Measurements from ENCODE around the gene OR52B6. TPM values are rescaled to one million over a fixed set of nuclear protein-coding genes. Genes with fewer than 3 reads are reported as not detected.

OR52B6 gene
- polyA plus RNA-seq, 1 donor from 2014 or later = not detected

GRCh38 chr11:5556596-5557188 lies 24.0 kb upstream of the OR52B6 start:
- H3K27me3 ChIP-seq (ENCODE audit: insufficient read depth, low read depth, low read length) = no peaks in the 10 kb centered on the region
- H3K4me3 ChIP-seq (ENCODE audit: low read length) = no peak overlapping the region
- H3K9me3 ChIP-seq (ENCODE audit: low read length) = no peaks in the 10 kb centered on the region
- no peaks in the 10 kb centered on the region for H3K79me2 ChIP-seq (replicated peaks; ENCODE audit: insufficient read depth, low read length)
- no peaks in the 10 kb centered on the region for H3K9me2 ChIP-seq (ENCODE audit: insufficient read depth, low read length)
- H4K20me1 ChIP-seq (ENCODE audit: insufficient read depth) = no peaks in the 10 kb centered on the region
- no peak overlapping the region for H2AFZ ChIP-seq (ENCODE audit: low read depth, low read length)
- no peaks in the 10 kb centered on the region for H3K36me3 ChIP-seq (ENCODE audit: insufficient read depth, low read length)
- H3K27ac ChIP-seq (ENCODE audit: low read length) = no peak overlapping the region
- H3K4me2 ChIP-seq (ENCODE audit: low read length) = no peak overlapping the region
- no peaks in the 10 kb centered on the region for H3F3A ChIP-seq (ENCODE audit: insufficient read depth, low read length, poor library complexity, severe bottlenecking)
- H3K9ac ChIP-seq (ENCODE audit: low read length) = no peak overlapping the region
- TF ChIP-seq EZH2 (IDR thresholded peaks at IDR 0.05; ENCODE audit: borderline replicate concordance, insufficient read depth, low read length, poor library complexity, severe bottlenecking) (no peak), MXI1 (conservative IDR thresholded peaks at IDR 0.05; ENCODE audit: poor library complexity, severe bottlenecking) (no peak), POLR2AphosphoS5 (IDR thresholded peaks at IDR 0.05) (no peak)

GRCh38 chr11:5557751-5558150 lies 22.9 kb upstream of the OR52B6 start:
- H3K4me3 ChIP-seq (ENCODE audit: low read length) = no peak overlapping the region
- H3K27me3 ChIP-seq (ENCODE audit: insufficient read depth, low read depth, low read length) = no peaks in the 10 kb centered on the region
- no peak overlapping the region for H3K9ac ChIP-seq (ENCODE audit: low read length)
- no peaks in the 10 kb centered on the region for H3K36me3 ChIP-seq (ENCODE audit: insufficient read depth, low read length)
- no peaks in the 10 kb centered on the region for H3F3A ChIP-seq (ENCODE audit: insufficient read depth, low read length, poor library complexity, severe bottlenecking)
- no peaks in the 10 kb centered on the region for H3K79me2 ChIP-seq (replicated peaks; ENCODE audit: insufficient read depth, low read length)
- no peak overlapping the region for H3K4me2 ChIP-seq (ENCODE audit: low read length)
- H3K27ac ChIP-seq (ENCODE audit: low read length) = no peak overlapping the region
- no peaks in the 10 kb centered on the region for H3K9me2 ChIP-seq (ENCODE audit: insufficient read depth, low read length)
- H3K9me3 ChIP-seq (ENCODE audit: low read length) = no peaks in the 10 kb centered on the region
- no peak overlapping the region for H2AFZ ChIP-seq (ENCODE audit: low read depth, low read length)
- no peaks in the 10 kb centered on the region for H4K20me1 ChIP-seq (ENCODE audit: insufficient read depth)
- TF ChIP-seq EZH2 (IDR thresholded peaks at IDR 0.05; ENCODE audit: borderline replicate concordance, insufficient read depth, low read length, poor library complexity, severe bottlenecking) = no peak
- TF ChIP-seq, protein P1, sequence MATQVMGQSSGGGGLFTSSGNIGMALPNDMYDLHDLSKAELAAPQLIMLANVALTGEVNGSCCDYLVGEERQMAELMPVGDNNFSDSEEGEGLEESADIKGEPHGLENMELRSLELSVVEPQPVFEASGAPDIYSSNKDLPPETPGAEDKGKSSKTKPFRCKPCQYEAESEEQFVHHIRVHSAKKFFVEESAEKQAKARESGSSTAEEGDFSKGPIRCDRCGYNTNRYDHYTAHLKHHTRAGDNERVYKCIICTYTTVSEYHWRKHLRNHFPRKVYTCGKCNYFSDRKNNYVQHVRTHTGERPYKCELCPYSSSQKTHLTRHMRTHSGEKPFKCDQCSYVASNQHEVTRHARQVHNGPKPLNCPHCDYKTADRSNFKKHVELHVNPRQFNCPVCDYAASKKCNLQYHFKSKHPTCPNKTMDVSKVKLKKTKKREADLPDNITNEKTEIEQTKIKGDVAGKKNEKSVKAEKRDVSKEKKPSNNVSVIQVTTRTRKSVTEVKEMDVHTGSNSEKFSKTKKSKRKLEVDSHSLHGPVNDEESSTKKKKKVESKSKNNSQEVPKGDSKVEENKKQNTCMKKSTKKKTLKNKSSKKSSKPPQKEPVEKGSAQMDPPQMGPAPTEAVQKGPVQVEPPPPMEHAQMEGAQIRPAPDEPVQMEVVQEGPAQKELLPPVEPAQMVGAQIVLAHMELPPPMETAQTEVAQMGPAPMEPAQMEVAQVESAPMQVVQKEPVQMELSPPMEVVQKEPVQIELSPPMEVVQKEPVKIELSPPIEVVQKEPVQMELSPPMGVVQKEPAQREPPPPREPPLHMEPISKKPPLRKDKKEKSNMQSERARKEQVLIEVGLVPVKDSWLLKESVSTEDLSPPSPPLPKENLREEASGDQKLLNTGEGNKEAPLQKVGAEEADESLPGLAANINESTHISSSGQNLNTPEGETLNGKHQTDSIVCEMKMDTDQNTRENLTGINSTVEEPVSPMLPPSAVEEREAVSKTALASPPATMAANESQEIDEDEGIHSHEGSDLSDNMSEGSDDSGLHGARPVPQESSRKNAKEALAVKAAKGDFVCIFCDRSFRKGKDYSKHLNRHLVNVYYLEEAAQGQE (IDR thresholded peaks at IDR 0.05; ENCODE audit: borderline replicate concordance) = no peak
- no peak for TF ChIP-seq EP300 (conservative IDR thresholded peaks at IDR 0.05; ENCODE audit: poor library complexity, severe bottlenecking)
- no peak for TF ChIP-seq SMC3 (conservative IDR thresholded peaks at IDR 0.05; ENCODE audit: poor library complexity)
- TF ChIP-seq POLR2AphosphoS5 (IDR thresholded peaks at IDR 0.05) = no peak
- no peak for TF ChIP-seq RAD21 (conservative IDR thresholded peaks at IDR 0.05)
- no peak for TF ChIP-seq MXI1 (conservative IDR thresholded peaks at IDR 0.05; ENCODE audit: poor library complexity, severe bottlenecking)
- no peak for TF ChIP-seq TAF1 (IDR thresholded peaks at IDR 0.05; ENCODE audit: low read depth)
- TF ChIP-seq, protein P2, sequence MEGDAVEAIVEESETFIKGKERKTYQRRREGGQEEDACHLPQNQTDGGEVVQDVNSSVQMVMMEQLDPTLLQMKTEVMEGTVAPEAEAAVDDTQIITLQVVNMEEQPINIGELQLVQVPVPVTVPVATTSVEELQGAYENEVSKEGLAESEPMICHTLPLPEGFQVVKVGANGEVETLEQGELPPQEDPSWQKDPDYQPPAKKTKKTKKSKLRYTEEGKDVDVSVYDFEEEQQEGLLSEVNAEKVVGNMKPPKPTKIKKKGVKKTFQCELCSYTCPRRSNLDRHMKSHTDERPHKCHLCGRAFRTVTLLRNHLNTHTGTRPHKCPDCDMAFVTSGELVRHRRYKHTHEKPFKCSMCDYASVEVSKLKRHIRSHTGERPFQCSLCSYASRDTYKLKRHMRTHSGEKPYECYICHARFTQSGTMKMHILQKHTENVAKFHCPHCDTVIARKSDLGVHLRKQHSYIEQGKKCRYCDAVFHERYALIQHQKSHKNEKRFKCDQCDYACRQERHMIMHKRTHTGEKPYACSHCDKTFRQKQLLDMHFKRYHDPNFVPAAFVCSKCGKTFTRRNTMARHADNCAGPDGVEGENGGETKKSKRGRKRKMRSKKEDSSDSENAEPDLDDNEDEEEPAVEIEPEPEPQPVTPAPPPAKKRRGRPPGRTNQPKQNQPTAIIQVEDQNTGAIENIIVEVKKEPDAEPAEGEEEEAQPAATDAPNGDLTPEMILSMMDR (IDR thresholded peaks at IDR 0.05; ENCODE audit: poor library complexity, severe bottlenecking) = no peak
